H1 (cell line): Measurements from ENCODE around the gene MKX. TPM values are rescaled to one million over a fixed set of nuclear protein-coding genes. Genes with fewer than 3 reads are reported as not detected.

ENCODE experiments used
- CTCF ChIA-PET: fragments of 300-600 bp; sonication (Branson Sonifier 250); formaldehyde crosslinking; loops from one replicate; lab custom pipeline; 2021; ENCODE audit not compliant: partially characterized antibody; lab: Charles Lee
- POLR2A ChIA-PET: fragments of 300-600 bp; sonication (Branson Sonifier 250); formaldehyde crosslinking; loops from one replicate; lab custom pipeline; 2021; ENCODE audit warnings: inconsistent platforms; ENCODE audit not compliant: partially characterized antibody; lab: Charles Lee
- DNase-seq, 2 experiments: peaks; one replicate each; pipeline versions ENCODE4 v3.0.0 to v3.0.0-alpha.2; 2010 to 2022; ENCODE audit warnings: low spot score in 2 of 2, low read depth in 1 of 2, mixed read lengths in 1 of 2
- FAIRE-seq: peaks from 2 replicates; lab custom pipeline; 2011; peaks lifted over from hg19 to GRCh38; lab: Jason Lieb, UNC
- H2AFZ ChIP-seq: 2 replicates; pipeline ENCODE4 v1.8.1; 2012; ENCODE audit warnings: low read length, inconsistent platforms
- H2AK5ac ChIP-seq: 2 replicates; pipeline ENCODE4 v1.6.1; 2013; ENCODE audit warnings: low read depth, low read length
- H2BK120ac ChIP-seq: replicated peaks from 2 replicates; pipeline ENCODE3; 2013; ENCODE audit warnings: low read depth, low read length, inconsistent platforms
- H2BK12ac ChIP-seq: 2 replicates; pipeline ENCODE4 v1.6.1; 2013; ENCODE audit warnings: low read depth, low read length
- H2BK15ac ChIP-seq: 2 replicates; pipeline ENCODE4 v1.6.1; 2013; ENCODE audit warnings: low read length
- H2BK20ac ChIP-seq: 2 replicates; pipeline ENCODE4 v1.6.1; 2013; ENCODE audit warnings: low read length
- H2BK5ac ChIP-seq: 2 replicates; pipeline ENCODE4 v1.6.1; 2013; ENCODE audit warnings: low read depth, low read length
- H3K14ac ChIP-seq: 2 replicates; pipeline ENCODE4 v1.6.1; 2013; ENCODE audit warnings: inconsistent platforms; ENCODE audit not compliant: insufficient read length
- H3K18ac ChIP-seq: 2 replicates; pipeline ENCODE4 v1.6.1; 2013; ENCODE audit warnings: low read length; ENCODE audit errors: extremely low read depth
- H3K23ac ChIP-seq: 2 replicates; pipeline ENCODE4 v1.6.1; 2013; ENCODE audit warnings: inconsistent platforms; ENCODE audit not compliant: insufficient read length
- H3K23me2 ChIP-seq: 2 replicates; pipeline ENCODE4 v1.6.1; 2013; ENCODE audit warnings: low read depth, low read length
- H3K27ac ChIP-seq: 2 replicates; pipeline ENCODE4 v1.6.1; 2011; ENCODE audit warnings: low read depth, low read length, inconsistent platforms
- H3K27me3 ChIP-seq, 4 experiments: replicated peaks in 1 of 4; 1 replicate in 1 of 4; 2 replicates in 3 of 4; pipeline versions ENCODE4 v1.6.1 to v1.8.1; 2011 to 2013; ENCODE audit warnings: low read length in 3 of 4, mild to moderate bottlenecking in 3 of 4, inconsistent platforms in 2 of 4, mixed read lengths in 2 of 4, moderate library complexity in 1 of 4; ENCODE audit not compliant: control insufficient read depth in 3 of 4, insufficient read depth in 3 of 4; ENCODE audit errors: extremely low read depth in 1 of 4
- H3K36me3 ChIP-seq, 4 experiments: 2 replicates each; pipeline versions ENCODE4 v1.6.1 to v1.8.1; 2011 to 2013; ENCODE audit warnings: mild to moderate bottlenecking in 4 of 4, low read length in 3 of 4, moderate library complexity in 2 of 4, control low read depth in 1 of 4, inconsistent platforms in 1 of 4; ENCODE audit not compliant: insufficient read depth in 4 of 4, control insufficient read depth in 2 of 4
- H3K4ac ChIP-seq: replicated peaks from 2 replicates; pipeline ENCODE3; 2013; ENCODE audit warnings: low read length, low read depth, mixed read lengths, inconsistent platforms; ENCODE audit not compliant: insufficient read length
- H3K4me1 ChIP-seq, 4 experiments: replicated peaks in 1 of 4; 1 replicate in 1 of 4; 2 replicates in 3 of 4; pipeline versions ENCODE4 v1.6.1 to v1.8.1; 2011 to 2013; ENCODE audit warnings: low read length in 3 of 4, inconsistent platforms in 2 of 4, mixed read lengths in 1 of 4; ENCODE audit not compliant: insufficient read depth in 4 of 4, control insufficient read depth in 3 of 4
- H3K4me2 ChIP-seq, 2 experiments: 2 replicates each; pipeline versions ENCODE4 v1.6.1 to v1.8.1; 2011 to 2013; ENCODE audit warnings: low read depth in 2 of 2, low read length in 2 of 2, control low read depth in 1 of 2, inconsistent platforms in 1 of 2, mild to moderate bottlenecking in 1 of 2; ENCODE audit not compliant: insufficient read depth in 1 of 2
- H3K4me3 ChIP-seq, 4 experiments: fragments of 200-600, 300-600 bp in 1 of 4; sonication (generic), shearing (Covaris generic), sonication (Bioruptor Twin) in 1 of 4; 2 replicates each; pipeline versions ENCODE4 v1.5.1 to v1.8.1; 2011 to 2016; ENCODE audit warnings: low read length in 4 of 4, low read depth in 3 of 4, control low read depth in 2 of 4, inconsistent platforms in 2 of 4, mild to moderate bottlenecking in 2 of 4, mixed read lengths in 1 of 4, moderate library complexity in 1 of 4; ENCODE audit not compliant: insufficient read depth in 2 of 4; ENCODE audit errors: extremely low read depth in 1 of 4
- H3K56ac ChIP-seq: replicated peaks from 2 replicates; pipeline ENCODE3; 2013; ENCODE audit warnings: low read depth, mild to moderate bottlenecking, mixed read lengths, low read length, inconsistent platforms; ENCODE audit not compliant: insufficient read length
- H3K79me1 ChIP-seq: 2 replicates; pipeline ENCODE4 v1.6.1; 2013; ENCODE audit warnings: low read depth, low read length, control low read depth
- H3K79me2 ChIP-seq, 2 experiments: 2 replicates each; pipeline versions ENCODE4 v1.6.1 to v1.8.1; 2012 to 2013; ENCODE audit warnings: low read length in 2 of 2, mild to moderate bottlenecking in 2 of 2, inconsistent platforms in 1 of 2; ENCODE audit not compliant: insufficient read depth in 2 of 2, control insufficient read depth in 1 of 2
- H3K9ac ChIP-seq, 4 experiments: replicated peaks in 1 of 4; 1 replicate in 1 of 4; 2 replicates in 3 of 4; pipeline versions ENCODE4 v1.6.1 to v1.8.1; 2011 to 2013; ENCODE audit warnings: low read depth in 3 of 4, low read length in 3 of 4, control low read depth in 2 of 4, mild to moderate bottlenecking in 2 of 4, moderate library complexity in 2 of 4, inconsistent platforms in 1 of 4; ENCODE audit errors: extremely low read depth in 1 of 4
- H3K9me3 ChIP-seq, 2 experiments: 2 replicates each; pipeline versions ENCODE4 v1.6.1 to v1.8.1; 2012 to 2013; ENCODE audit warnings: mild to moderate bottlenecking in 2 of 2, moderate library complexity in 2 of 2, control low read depth in 1 of 2, inconsistent platforms in 1 of 2, low read depth in 1 of 2, low read length in 1 of 2, mixed read lengths in 1 of 2; ENCODE audit not compliant: insufficient read depth in 2 of 2
- H4K20me1 ChIP-seq, 2 experiments: replicated peaks in 1 of 2; 2 replicates each; pipeline versions ENCODE3 to v1.8.1; 2011 to 2013; ENCODE audit warnings: inconsistent platforms in 2 of 2, low read length in 2 of 2, mild to moderate bottlenecking in 1 of 2; ENCODE audit not compliant: insufficient read depth in 2 of 2, control insufficient read depth in 1 of 2
- H4K5ac ChIP-seq: 2 replicates; pipeline ENCODE4 v1.6.1; 2013; ENCODE audit warnings: low read length, low read depth, mixed read lengths, inconsistent platforms; ENCODE audit not compliant: insufficient read length
- H4K8ac ChIP-seq: 2 replicates; pipeline ENCODE4 v1.8.0; 2013; ENCODE audit warnings: mild to moderate bottlenecking, moderate library complexity, low read length, inconsistent platforms; ENCODE audit not compliant: insufficient read depth; ENCODE audit errors: extremely low read depth
- H4K91ac ChIP-seq: replicated peaks from 2 replicates; pipeline ENCODE3; 2013; ENCODE audit warnings: low read length, mixed read lengths, inconsistent platforms; ENCODE audit not compliant: insufficient read length
- CHD1 ChIP-seq: IDR thresholded peaks from 2 replicates; pipeline ENCODE4 v1.6.1; 2012; ENCODE audit warnings: low read depth, low read length, improper control_type of control experiment
- CTCF ChIP-seq, 3 experiments: IDR thresholded peaks; 1 replicate in 2 of 3; 2 replicates in 1 of 3; pipeline versions ENCODE4 v1.5.1 to v1.6.1; 2011; ENCODE audit warnings: low read length in 3 of 3, mild to moderate bottlenecking in 3 of 3, inconsistent platforms in 2 of 3, low read depth in 1 of 3, moderate library complexity in 1 of 3; ENCODE audit not compliant: insufficient read depth in 1 of 3; ENCODE audit errors: control extremely low read depth in 1 of 3
- NRF1 ChIP-seq: IDR thresholded peaks from 2 replicates; pipeline ENCODE4 v1.6.1; 2011; ENCODE audit warnings: mild to moderate bottlenecking, low read depth, low read length, improper control_type of control experiment
- PHF8 ChIP-seq: fragments of 200-600 bp; sonication (generic); conservative IDR thresholded peaks from 2 replicates; pipeline ENCODE4 v1.7.1; 2012; ENCODE audit warnings: low read depth, mild to moderate bottlenecking, inconsistent platforms, low read length, moderate library complexity
- RAD21 ChIP-seq, 2 experiments: IDR thresholded peaks in 1 of 2; conservative IDR thresholded peaks in 1 of 2; 2 replicates each; pipeline ENCODE4 v1.6.1; 2011; ENCODE audit warnings: low read depth in 2 of 2, low read length in 2 of 2, improper control_type of control experiment in 1 of 2, inconsistent platforms in 1 of 2, mild to moderate bottlenecking in 1 of 2, moderate library complexity in 1 of 2
- RXRA ChIP-seq: IDR thresholded peaks from 2 replicates; pipeline ENCODE4 v1.6.1; 2011; ENCODE audit warnings: low read depth, mild to moderate bottlenecking, low read length, moderate library complexity; ENCODE audit not compliant: insufficient read depth
- SP4 ChIP-seq: IDR thresholded peaks from 2 replicates; pipeline ENCODE4 v1.6.1; 2012; ENCODE audit warnings: low read length, inconsistent platforms
- USF2 ChIP-seq: IDR thresholded peaks from 2 replicates; pipeline ENCODE4 v1.6.1; 2011; ENCODE audit warnings: low read length, improper control_type of control experiment
- WGBS, 2 experiments: shearing (Covaris generic) in 1 of 2; methylation state at CpG; one replicate each; pipeline versions ENCODE4 v1.1.6 to v1.1.7; 2013 to 2015; ENCODE audit warnings: low lambda C conversion rate in 2 of 2, mixed read lengths in 2 of 2, inconsistent platforms in 1 of 2, low coverage in 1 of 2, missing lambda C conversion rate in 1 of 2; ENCODE audit not compliant: insufficient replicate concordance in 2 of 2, insufficient coverage in 1 of 2, insufficient read length in 1 of 2; ENCODE audit errors: extremely low coverage in 1 of 2, missing lambda C conversion rate in 1 of 2; 5-methylcytosine and 5-hydroxymethylcytosine counted together
- polyA plus RNA-seq, 7 experiments: library from polyadenylated mRNA; depleted of rRNA in 3 of 7; stranded (reverse) in 5 of 7; unstranded in 2 of 7; fragments of >200 nt in 5 of 7; fragments of 200-250 nt in 2 of 7; gene quantifications; 1 replicate in 5 of 7; 2 replicates in 1 of 7; 4 replicates in 1 of 7; pipeline versions ENCODE4 v1.2.1 to v1.2.3, GENCODE V29; 2011 to 2013; ENCODE audit warnings: missing spikeins in 2 of 7, mixed read lengths in 2 of 7
- total RNA-seq: library from RNA; stranded (reverse); fragmentation: NEBNext Ultra II Directional; extraction: Animal tissue kit (Norgen Biotek cat#: 25700); gene quantifications from 2 replicates; pipeline ENCODE4 v1.2.1, GENCODE V29; 2021

Gene MKX
- total and polyA plus RNA-seq, 2 of the 8 experiments (the other 6 are each of a cell fraction or from before 2014, with no cell fraction given) = 0.21 to 1.3 TPM

GRCh38 chr10:27794157-27794556, 48.5 kb upstream of the MKX start:
- POLR2A ChIA-PET = no interaction called here
- H3K4me2 ChIP-seq = no peak overlapping the region
- WGBS, 2 experiments = 89% methylated on average over 1 of the region's 1 CpG; no CpG with 5 or more reads in 1 of the 2 experiments

More at GRCh38 chr10:27794157-27794556, 48.5 kb upstream of the MKX start:
- Histone ChIP-seq H3K79me2 (no peaks in the 10 kb centered on the region), H3K9ac (no peak overlapping the region), H3K4ac (no peak overlapping the region), H4K8ac (no peak overlapping the region), H3K4me3 (no peak overlapping the region), H2AFZ (no peak overlapping the region), H4K5ac (no peak overlapping the region), H3K23ac (no peak overlapping the region), H2BK120ac (no peak overlapping the region), H3K27ac (no peak overlapping the region), H2BK15ac (no peak overlapping the region), H3K4me1 (no peaks in the 10 kb centered on the region), H3K9me3 (no peaks in the 10 kb centered on the region), H2BK12ac (no peak overlapping the region), H2BK5ac (no peak overlapping the region), H3K56ac (no peak overlapping the region), H4K91ac (no peak overlapping the region), H3K36me3 (no peaks in the 10 kb centered on the region), H3K27me3 (no peaks in the 10 kb centered on the region), H3K18ac (no peak overlapping the region), H3K23me2 (no peaks in the 10 kb centered on the region), H2BK20ac (no peak overlapping the region), H3K14ac (no peak overlapping the region), H4K20me1 (peaks cover 0 to 1% of the 10 kb centered on the region in 2 experiments), H3K79me1 (no peaks in the 10 kb centered on the region), H2AK5ac (no peak overlapping the region)
- FAIRE-seq (peak; percentile 48), DNase-seq (no peak)
- CTCF ChIA-PET = interaction anchor here (1.0 to 3.5 kb wide), 8 partner anchors 8 to 448 kb away, joined by 3 to 13 read pairs (median 4); no protein-coding TSS in a partner anchor
- no peak for TF ChIP-seq RXRA
- TF ChIP-seq CHD1 = no peak
- peak; percentile 34 to 38; a peak in 3 of 4 replicates for TF ChIP-seq RAD21 (IDR thresholded peaks at IDR 0.05 in 1 of 2, conservative IDR thresholded peaks at IDR 0.05 in 1 of 2; ENCODE audit: low read depth in 2 of 2, low read length in 2 of 2)
- TF ChIP-seq USF2 = no peak
- no peak for TF ChIP-seq PHF8
- TF ChIP-seq NRF1 = no peak
- peak in 1 of 3 experiments; percentile 41; a peak in 1 of 4 replicates for TF ChIP-seq CTCF (IDR thresholded peaks at IDR 0.05; ENCODE audit: control extremely low read depth in 1 of 3, insufficient read depth in 1 of 3, low read depth in 1 of 3, low read length in 3 of 3)
- TF ChIP-seq SP4 = no peak
- TF ChIP-seq, all 59 proteins: peak for 2
